GM12878 (cell line): Measurements from ENCODE around the gene EME2. TPM values are rescaled to one million over a fixed set of nuclear protein-coding genes. Genes with fewer than 3 reads are reported as not detected.

Experiments used
- ATAC-seq: fragments of 200-7000 bp; cut with Tn5 transposase; 3 replicates; pipeline ENCODE4 v1.9.1; 2020; ENCODE audit warnings: mild to moderate bottlenecking, moderate library complexity
- BruUV-seq: library from RNA; stranded (reverse); fragments of 400-500 nt; replicated peaks from 2 replicates; lab custom pipeline; 2021; lab: Mats Ljungman, UMichigan
- CTCF ChIA-PET: fragments of 300-600 bp; sonication (Branson Sonifier 250); formaldehyde crosslinking; extraction: SDS; loops from one replicate; lab custom pipeline; 2021; ENCODE audit warnings: inconsistent platforms; lab: Yijun Ruan, JAX
- POLR2A ChIA-PET: fragments of 350-600 bp; formaldehyde crosslinking; extraction: SDS; loops from one replicate; lab custom pipeline; 2021; ENCODE audit warnings: inconsistent platforms; lab: Charles Lee
- RAD21 ChIA-PET: fragments of 300-600 bp; sonication (Branson Sonifier 250); formaldehyde crosslinking; loops from one replicate; lab custom pipeline; 2023; ENCODE audit warnings: antibody characterized with exemption; ENCODE audit not compliant: unreplicated experiment; lab: Charles Lee
- SMC1A ChIA-PET: fragments of 300-600 bp; sonication (Branson Sonifier 250); formaldehyde crosslinking; loops from one replicate; lab custom pipeline; 2023; ENCODE audit not compliant: unreplicated experiment, uncharacterized antibody; lab: Charles Lee
- DNase-seq: peaks from one replicate; pipeline ENCODE4 v3.0.0-alpha.2; 2011; ENCODE audit warnings: low read depth, low spot score
- FAIRE-seq: peaks from 3 replicates; lab custom pipeline; 2011; peaks lifted over from hg19 to GRCh38; lab: Jason Lieb, UNC
- H2AFZ ChIP-seq: 2 replicates; pipeline ENCODE4 v1.6.0; 2011; ENCODE audit warnings: low read depth, low read length, control low read depth; ENCODE audit not compliant: control insufficient read depth
- H3K27ac ChIP-seq: 2 replicates; pipeline ENCODE4 v1.5.1; 2011; ENCODE audit warnings: control low read depth; ENCODE audit not compliant: control insufficient read depth, insufficient read depth
- H3K27me3 ChIP-seq, 2 experiments: replicated peaks in 1 of 2; 2 replicates each; pipeline versions ENCODE4 v1.6.0 to v1.6.1; 2011; ENCODE audit warnings: low read length in 1 of 2; ENCODE audit not compliant: control insufficient read depth in 2 of 2, insufficient read depth in 2 of 2
- H3K36me3 ChIP-seq, 2 experiments: 2 replicates each; pipeline ENCODE4 v1.5.1; 2011; ENCODE audit warnings: low read length in 1 of 2; ENCODE audit not compliant: control insufficient read depth in 2 of 2, insufficient read depth in 2 of 2
- H3K4me1 ChIP-seq: 2 replicates; pipeline ENCODE4 v1.6.1; 2011; ENCODE audit warnings: mild to moderate bottlenecking, low read length, moderate library complexity, mixed read lengths; ENCODE audit not compliant: control insufficient read depth, insufficient read depth
- H3K4me2 ChIP-seq: 2 replicates; pipeline ENCODE4 v1.6.0; 2011; ENCODE audit warnings: control low read depth; ENCODE audit not compliant: control insufficient read depth, insufficient read depth
- H3K4me3 ChIP-seq: fragments of 200-600 bp; sonication (generic); 2 replicates; pipeline ENCODE4 v1.5.1; 2016
- H3K79me2 ChIP-seq: 2 replicates; pipeline ENCODE4 v1.6.0; 2011; ENCODE audit warnings: low read length; ENCODE audit not compliant: control insufficient read depth, insufficient read depth
- H3K9ac ChIP-seq: 2 replicates; pipeline ENCODE4 v1.8.0; 2011; ENCODE audit warnings: low read length, control low read depth, mixed read lengths; ENCODE audit not compliant: control insufficient read depth, insufficient read depth
- H3K9me3 ChIP-seq: replicated peaks from 3 replicates; pipeline ENCODE4 v1.5.1; 2011; ENCODE audit warnings: mild to moderate bottlenecking, low read length; ENCODE audit not compliant: control insufficient read depth, insufficient read depth
- H4K20me1 ChIP-seq: 2 replicates; pipeline ENCODE4 v1.6.0; 2011; ENCODE audit not compliant: control insufficient read depth, insufficient read depth
- CHD4 ChIP-seq: fragments of 200-600 bp; sonication (generic); IDR thresholded peaks from 2 replicates; pipeline ENCODE4 v1.6.1; 2016; ENCODE audit warnings: mild to moderate bottlenecking
- KAT2A ChIP-seq: conservative IDR thresholded peaks from 2 replicates; pipeline ENCODE4 v1.6.1; 2011; ENCODE audit warnings: low read depth, low read length; ENCODE audit not compliant: control insufficient read depth
- KLF5 ChIP-seq: fragments of 450-650 bp; IDR thresholded peaks from 2 replicates; pipeline ENCODE4 v1.6.1; 2014; ENCODE audit warnings: mild to moderate bottlenecking; ENCODE audit not compliant: partially characterized antibody
- MYB ChIP-seq: fragments of 150-350 bp; IDR thresholded peaks from 2 replicates; pipeline ENCODE4 v1.6.1; 2014; ENCODE audit warnings: mild to moderate bottlenecking, low read depth, low read length, borderline replicate concordance
- NFYB ChIP-seq: IDR thresholded peaks from 2 replicates; pipeline ENCODE4 v1.6.1; 2011; ENCODE audit warnings: low read depth, mild to moderate bottlenecking, low read length, improper control_type of control experiment, moderate library complexity; ENCODE audit not compliant: insufficient read depth
- POLR2AphosphoS5 ChIP-seq: IDR thresholded peaks from 2 replicates; pipeline ENCODE4 v1.6.1; 2011; ENCODE audit warnings: mild to moderate bottlenecking, low read length, inconsistent platforms
- WGBS: methylation state at CpG from one replicate; pipeline ENCODE4 v1.1.6; 2016; ENCODE audit warnings: low lambda C conversion rate; ENCODE audit not compliant: insufficient replicate concordance, insufficient coverage; ENCODE audit errors: missing lambda C conversion rate; 5-methylcytosine and 5-hydroxymethylcytosine counted together
- in situ Hi-C: fragments of 300-500 bp; cut with MboI; formaldehyde crosslinking; loops from 9 replicates; pipeline ENCODE4 v1.14.3; 2018; ENCODE audit warnings: mixed read lengths
- intact Hi-C: fragments of 100-400 bp; cut with micrococcal nuclease; formaldehyde crosslinking; loops from one replicate; pipeline ENCODE4 v1.14.2; 2022; ENCODE audit not compliant: unreplicated experiment
- polyA plus RNA-seq, 11 experiments: library from polyadenylated mRNA; depleted of rRNA in 4 of 11; unstranded in 6 of 11; stranded (reverse) in 5 of 11; fragments of >200 nt; fragmentation: Nextera tagmentation in 4 of 11; fragmentation: Illumina TruSeq in 1 of 11; extraction: Ambion mirVana in 4 of 11; extraction: Trizol in 1 of 11; gene quantifications; 1 replicate in 1 of 11; 2 replicates in 10 of 11; pipeline versions ENCODE4 v1.2.1 to v1.2.3, GENCODE V29; 2011 to 2016; ENCODE audit warnings: inconsistent platforms in 2 of 11, missing spikeins in 2 of 11, low read depth in 1 of 11
- total RNA-seq, 4 experiments: library from RNA; depleted of rRNA in 3 of 4; stranded (reverse); fragments of >200 nt in 3 of 4; fragmentation: Illumina TruSeq in 1 of 4; extraction: Trizol in 1 of 4; gene quantifications; 2 replicates each; pipeline versions ENCODE4 v1.2.1 to v1.2.3, GENCODE V29; 2013 to 2021
- TF ChIP-seq, protein P1 (sequence below): fragments of 450-650 bp; IDR thresholded peaks from 2 replicates; pipeline ENCODE4 v1.6.1; 2014; ENCODE audit warnings: mild to moderate bottlenecking
- TF ChIP-seq, protein P2 (sequence below): fragments of 450-650 bp; IDR thresholded peaks from 2 replicates; pipeline ENCODE4 v1.6.1; 2016; ENCODE audit warnings: mild to moderate bottlenecking

EME2 gene
- total and polyA plus RNA-seq, 10 of the 15 experiments (the other 5 are each of a cell fraction or from before 2014, with no cell fraction given): 0.29 to 16.9 (median 4.1) TPM

DNA sequence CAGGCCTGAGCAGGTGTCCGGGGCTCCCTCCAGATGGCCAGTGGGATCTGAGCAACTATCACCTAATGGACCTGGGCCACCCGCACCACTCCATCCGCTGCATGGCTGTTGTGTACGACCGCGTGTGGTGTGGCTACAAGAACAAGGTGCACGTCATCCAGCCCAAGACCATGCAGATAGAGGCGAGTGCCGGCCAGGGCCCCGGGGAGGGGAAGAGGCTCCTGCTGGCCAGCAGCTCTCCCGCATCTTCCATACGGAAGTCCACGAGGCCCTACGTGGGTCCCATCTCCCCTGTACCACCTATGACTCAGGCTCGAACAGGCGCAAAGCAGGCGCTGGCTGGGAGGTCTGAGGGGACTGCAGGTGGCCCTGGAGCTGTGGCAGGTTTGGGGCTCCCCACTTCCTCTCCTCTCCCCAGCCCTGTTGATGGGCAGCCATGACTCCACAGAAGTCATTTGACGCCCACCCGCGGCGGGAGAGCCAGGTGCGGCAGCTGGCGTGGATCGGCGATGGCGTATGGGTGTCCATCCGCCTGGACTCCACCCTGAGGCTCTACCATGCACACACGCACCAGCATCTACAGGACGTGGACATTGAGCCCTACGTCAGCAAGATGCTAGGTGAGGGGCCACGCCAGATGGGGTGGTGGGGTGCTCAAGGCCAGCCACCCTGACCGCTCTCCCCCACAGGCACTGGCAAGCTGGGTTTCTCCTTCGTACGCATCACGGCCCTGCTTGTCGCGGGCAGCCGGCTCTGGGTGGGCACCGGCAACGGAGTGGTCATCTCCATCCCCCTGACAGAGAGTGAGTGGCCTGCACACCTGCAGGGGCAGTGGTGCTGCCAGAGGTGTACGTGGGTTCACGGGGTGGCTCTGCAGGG, 5.3 kb upstream of the EME2 start:
- ChIA-PET POLR2A (no interaction called here), RAD21 (no interaction called here), SMC1A (no interaction called here), CTCF (no interaction called here)
- Histone ChIP-seq H3K4me2 (no peak overlapping the region), H3K79me2 (peaks cover 19% of the 10 kb centered on the region), H3K36me3 (peaks cover 0 to 27% of the 10 kb centered on the region in 2 experiments; a peak in 3 of 4 replicates), H3K4me1 (peaks cover 4% of the 10 kb centered on the region), H4K20me1 (no peaks in the 10 kb centered on the region), H3K27ac (no peak overlapping the region), H3K9ac (no peak overlapping the region), H3K9me3 (no peaks in the 10 kb centered on the region), H3K27me3 (no peaks in the 10 kb centered on the region), H2AFZ (no peak overlapping the region), H3K4me3 (no peak overlapping the region)
- no TSS peak for BruUV-seq
- TF ChIP-seq, protein P1, sequence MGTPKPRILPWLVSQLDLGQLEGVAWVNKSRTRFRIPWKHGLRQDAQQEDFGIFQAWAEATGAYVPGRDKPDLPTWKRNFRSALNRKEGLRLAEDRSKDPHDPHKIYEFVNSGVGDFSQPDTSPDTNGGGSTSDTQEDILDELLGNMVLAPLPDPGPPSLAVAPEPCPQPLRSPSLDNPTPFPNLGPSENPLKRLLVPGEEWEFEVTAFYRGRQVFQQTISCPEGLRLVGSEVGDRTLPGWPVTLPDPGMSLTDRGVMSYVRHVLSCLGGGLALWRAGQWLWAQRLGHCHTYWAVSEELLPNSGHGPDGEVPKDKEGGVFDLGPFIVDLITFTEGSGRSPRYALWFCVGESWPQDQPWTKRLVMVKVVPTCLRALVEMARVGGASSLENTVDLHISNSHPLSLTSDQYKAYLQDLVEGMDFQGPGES: no peak
- TF ChIP-seq CHD4 (no peak), POLR2AphosphoS5 (peak; percentile 13; the same call in 1 of the 2 replicates), KLF5 (no peak), NFYB (no peak), MYB (no peak), KAT2A (no peak)
- TF ChIP-seq, protein P2, sequence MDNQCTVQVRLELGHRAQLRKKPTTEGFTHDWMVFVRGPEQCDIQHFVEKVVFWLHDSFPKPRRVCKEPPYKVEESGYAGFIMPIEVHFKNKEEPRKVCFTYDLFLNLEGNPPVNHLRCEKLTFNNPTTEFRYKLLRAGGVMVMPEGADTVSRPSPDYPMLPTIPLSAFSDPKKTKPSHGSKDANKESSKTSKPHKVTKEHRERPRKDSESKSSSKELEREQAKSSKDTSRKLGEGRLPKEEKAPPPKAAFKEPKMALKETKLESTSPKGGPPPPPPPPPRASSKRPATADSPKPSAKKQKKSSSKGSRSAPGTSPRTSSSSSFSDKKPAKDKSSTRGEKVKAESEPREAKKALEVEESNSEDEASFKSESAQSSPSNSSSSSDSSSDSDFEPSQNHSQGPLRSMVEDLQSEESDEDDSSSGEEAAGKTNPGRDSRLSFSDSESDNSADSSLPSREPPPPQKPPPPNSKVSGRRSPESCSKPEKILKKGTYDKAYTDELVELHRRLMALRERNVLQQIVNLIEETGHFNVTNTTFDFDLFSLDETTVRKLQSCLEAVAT: no peak
- in situ Hi-C loops (no loop called here), intact Hi-C loops (no loop called here)
- ATAC-seq (no peak), DNase-seq (no peak), FAIRE-seq (no peak)
- WGBS: 96% methylated on average over 41 of the region's 42 CpGs
